Spleen (tissue), 7 donors: ENCODE results near the gene PDCD11.

Experiments
- POLR2A ChIP-seq, 3 donors: fragments of 450-650 bp; IDR thresholded peaks; one replicate each; pipeline ENCODE4 v1.5.1; 2017; ENCODE audit warnings: antibody characterized with exemption in 3 of 3, mild to moderate bottlenecking in 1 of 3
- POLR2AphosphoS5 ChIP-seq, 3 donors: sonication (generic); formaldehyde crosslinking; IDR thresholded peaks; one replicate each; pipeline ENCODE4 v1.5.1; 2017; ENCODE audit warnings: antibody characterized with exemption in 3 of 3
- TF ChIP-seq, protein P1 (sequence below), 11 experiments: fragments of 200-600 bp in 7 of 11; fragments of 450-650 bp in 4 of 11; sonication (generic) in 4 of 11; IDR thresholded peaks in 8 of 11; conservative IDR thresholded peaks in 3 of 11; 1 replicate in 7 of 11; 2 replicates in 4 of 11; pipeline versions ENCODE4 v1.4.0 to v1.8.0; 2016 to 2021; ENCODE audit warnings: antibody characterized with exemption in 11 of 11, inconsistent platforms in 4 of 11, mild to moderate bottlenecking in 1 of 11
- donor health status: DM: no; HTN: no; CAD: no; lungs with moderate emphysema.
- donor health status: DM: no; HTN: no; CAD: no.
- donor health status: DM: no; HTN: no; CAD: no.

DNA sequence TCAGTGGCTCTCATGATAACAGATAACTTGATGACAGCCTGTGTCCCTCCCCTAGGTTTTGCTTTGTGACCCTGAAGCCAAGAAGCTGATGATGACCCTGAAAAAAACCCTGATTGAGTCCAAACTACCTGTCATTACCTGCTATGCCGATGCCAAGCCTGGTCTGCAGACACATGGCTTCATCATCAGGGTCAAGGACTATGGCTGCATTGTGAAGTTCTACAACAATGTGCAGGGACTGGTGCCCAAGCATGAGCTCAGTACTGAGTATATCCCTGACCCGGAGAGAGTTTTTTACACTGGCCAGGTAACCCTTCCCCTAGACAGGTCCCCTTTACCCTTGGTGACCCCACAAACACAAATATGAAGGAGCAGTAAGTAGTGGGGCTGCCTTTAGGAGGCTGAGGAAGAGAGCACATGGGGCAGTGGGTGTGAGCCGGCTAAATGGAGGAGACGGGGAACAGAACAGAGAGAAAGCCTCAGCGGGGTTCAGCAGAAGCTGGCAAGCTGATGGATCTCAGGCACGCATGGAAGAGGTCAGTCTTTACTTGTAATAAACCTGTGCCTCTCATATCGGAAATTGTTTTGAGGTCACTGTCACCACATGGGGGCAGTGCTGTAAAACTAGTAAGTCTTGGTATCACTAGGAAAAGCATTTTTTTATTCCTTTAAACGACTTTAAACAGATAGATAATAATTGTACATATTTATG is 20.2 kb downstream of the PDCD11 start:
- TF ChIP-seq, protein P1, sequence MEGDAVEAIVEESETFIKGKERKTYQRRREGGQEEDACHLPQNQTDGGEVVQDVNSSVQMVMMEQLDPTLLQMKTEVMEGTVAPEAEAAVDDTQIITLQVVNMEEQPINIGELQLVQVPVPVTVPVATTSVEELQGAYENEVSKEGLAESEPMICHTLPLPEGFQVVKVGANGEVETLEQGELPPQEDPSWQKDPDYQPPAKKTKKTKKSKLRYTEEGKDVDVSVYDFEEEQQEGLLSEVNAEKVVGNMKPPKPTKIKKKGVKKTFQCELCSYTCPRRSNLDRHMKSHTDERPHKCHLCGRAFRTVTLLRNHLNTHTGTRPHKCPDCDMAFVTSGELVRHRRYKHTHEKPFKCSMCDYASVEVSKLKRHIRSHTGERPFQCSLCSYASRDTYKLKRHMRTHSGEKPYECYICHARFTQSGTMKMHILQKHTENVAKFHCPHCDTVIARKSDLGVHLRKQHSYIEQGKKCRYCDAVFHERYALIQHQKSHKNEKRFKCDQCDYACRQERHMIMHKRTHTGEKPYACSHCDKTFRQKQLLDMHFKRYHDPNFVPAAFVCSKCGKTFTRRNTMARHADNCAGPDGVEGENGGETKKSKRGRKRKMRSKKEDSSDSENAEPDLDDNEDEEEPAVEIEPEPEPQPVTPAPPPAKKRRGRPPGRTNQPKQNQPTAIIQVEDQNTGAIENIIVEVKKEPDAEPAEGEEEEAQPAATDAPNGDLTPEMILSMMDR (IDR thresholded peaks at IDR 0.05 in 8 of 11, conservative IDR thresholded peaks at IDR 0.05 in 3 of 11), result peak; percentile 15 to 87 (median 67)
- no peak for TF ChIP-seq POLR2A (IDR thresholded peaks at IDR 0.05)
- TF ChIP-seq POLR2AphosphoS5 (IDR thresholded peaks at IDR 0.05), result no peak
